ENCODE data around the gene PCP4L1. TPM values are rescaled to one million over a fixed set of nuclear protein-coding genes. Genes with fewer than 3 reads are reported as not detected.

PCP4L1 gene
- total RNA-seq, 1 experiment from 2014 or later = not detected

DNA sequence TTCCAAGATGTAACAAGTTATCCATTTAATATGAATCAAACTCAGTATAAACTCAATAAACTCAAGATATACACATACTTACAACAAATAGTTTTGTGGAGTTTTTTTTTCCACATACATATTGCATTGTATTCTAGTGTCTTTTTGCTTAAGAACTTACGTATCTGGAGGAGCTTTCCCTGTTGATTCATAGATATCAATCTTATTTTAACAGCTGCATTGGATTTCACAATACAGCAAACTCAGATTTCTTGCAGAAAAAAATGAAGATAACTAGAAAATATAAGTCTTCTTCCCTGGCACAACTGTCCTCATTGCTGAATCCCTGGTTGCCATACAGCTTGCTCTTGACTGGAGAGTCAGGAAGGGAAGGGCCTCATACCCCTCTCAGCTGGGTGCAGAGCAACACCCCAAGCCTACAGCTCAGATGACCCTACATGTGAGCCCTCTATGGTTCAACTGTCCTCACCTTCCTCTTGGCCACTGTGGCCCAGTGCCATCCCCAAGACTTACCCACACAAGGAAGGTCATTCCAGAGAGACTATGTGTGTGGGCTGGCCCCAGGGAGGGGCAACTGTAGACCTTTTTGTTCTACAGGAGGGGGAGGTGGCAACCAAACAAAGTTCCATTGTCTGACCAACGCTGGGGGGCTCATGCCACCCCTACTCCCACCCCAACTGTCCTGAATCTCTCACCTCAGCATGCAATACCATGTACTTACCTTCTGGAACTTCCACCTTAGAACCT, 49.5 kb downstream of the PCP4L1 start:
- Histone ChIP-seq H4K20me1 (ENCODE audit: insufficient read depth) (no peaks in the 10 kb centered on the region), H3K4me1 (replicated peaks; ENCODE audit: insufficient read depth) (peaks cover 9% of the 10 kb centered on the region), H3K4me3 (no peak overlapping the region), H3K27me3 (ENCODE audit: insufficient read depth, low read depth) (no peaks in the 10 kb centered on the region), H2AFZ (no peak overlapping the region), H3K79me2 (ENCODE audit: low read depth) (no peaks in the 10 kb centered on the region), H3K27ac (no peak overlapping the region), H3K36me3 (ENCODE audit: low read depth) (no peaks in the 10 kb centered on the region), H3K9me3 (ENCODE audit: insufficient read depth, low read depth) (no peaks in the 10 kb centered on the region), H3K4me2 (no peak overlapping the region), H3K9me2 (ENCODE audit: insufficient read depth) (no peaks in the 10 kb centered on the region), H3F3A (ENCODE audit: insufficient read depth, low read depth) (no peaks in the 10 kb centered on the region; the same call in 1 of the 2 replicates)
- CTCF ChIA-PET = interaction anchor here (0.7 kb wide), 1 partner anchor 318 kb away, joined by 7 read pairs; no protein-coding TSS in a partner anchor
- POLR2A ChIA-PET (ENCODE audit: unreplicated experiment) = no interaction called here
- DNase-seq = no peak
- TF ChIP-seq EZH2 (IDR thresholded peaks at IDR 0.05; ENCODE audit: low read depth) = no peak
- TF ChIP-seq, protein P1, sequence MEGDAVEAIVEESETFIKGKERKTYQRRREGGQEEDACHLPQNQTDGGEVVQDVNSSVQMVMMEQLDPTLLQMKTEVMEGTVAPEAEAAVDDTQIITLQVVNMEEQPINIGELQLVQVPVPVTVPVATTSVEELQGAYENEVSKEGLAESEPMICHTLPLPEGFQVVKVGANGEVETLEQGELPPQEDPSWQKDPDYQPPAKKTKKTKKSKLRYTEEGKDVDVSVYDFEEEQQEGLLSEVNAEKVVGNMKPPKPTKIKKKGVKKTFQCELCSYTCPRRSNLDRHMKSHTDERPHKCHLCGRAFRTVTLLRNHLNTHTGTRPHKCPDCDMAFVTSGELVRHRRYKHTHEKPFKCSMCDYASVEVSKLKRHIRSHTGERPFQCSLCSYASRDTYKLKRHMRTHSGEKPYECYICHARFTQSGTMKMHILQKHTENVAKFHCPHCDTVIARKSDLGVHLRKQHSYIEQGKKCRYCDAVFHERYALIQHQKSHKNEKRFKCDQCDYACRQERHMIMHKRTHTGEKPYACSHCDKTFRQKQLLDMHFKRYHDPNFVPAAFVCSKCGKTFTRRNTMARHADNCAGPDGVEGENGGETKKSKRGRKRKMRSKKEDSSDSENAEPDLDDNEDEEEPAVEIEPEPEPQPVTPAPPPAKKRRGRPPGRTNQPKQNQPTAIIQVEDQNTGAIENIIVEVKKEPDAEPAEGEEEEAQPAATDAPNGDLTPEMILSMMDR (conservative IDR thresholded peaks at IDR 0.05) = no peak
- intact Hi-C loops (cut with micrococcal nuclease; ENCODE audit: unreplicated experiment) = no loop called here
- no TSS peak for BruUV-seq (replicated peaks)

DNA sequence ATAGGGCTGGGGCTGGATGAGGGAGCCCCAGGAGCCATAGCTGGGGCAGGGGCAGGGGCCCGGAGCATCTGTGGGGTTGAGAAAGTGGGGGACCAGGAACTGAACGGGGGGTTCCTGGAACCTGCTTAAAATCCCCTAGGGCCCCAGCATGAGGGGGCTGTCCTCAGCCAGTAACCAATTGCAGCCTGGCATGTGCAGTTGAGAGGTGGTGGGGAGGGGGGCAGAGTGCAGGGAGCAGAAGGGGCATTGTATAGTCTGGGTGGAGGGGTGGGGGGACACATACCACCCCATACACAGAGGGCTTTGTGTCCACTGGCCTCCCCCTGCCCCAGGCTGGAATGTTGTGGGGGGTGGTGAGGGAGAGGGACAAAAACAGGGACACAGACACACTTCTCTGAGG, 51.3 kb downstream of the PCP4L1 start, which contains the start of gene MPZ:
TSS of gene MPZ (minus strand) at position 101 of the 400 bp plus-strand sequence. CDS start at position 38, 63 bp downstream.
- intact Hi-C loops (cut with micrococcal nuclease; ENCODE audit: unreplicated experiment) = loop anchor here (5.0 kb wide), 1 partner anchor 57 kb away; the partner anchor contains the start of gene CFAP126
- CTCF ChIA-PET = interaction anchor here (0.8 kb wide), 1 partner anchor 44 kb away, joined by 4 read pairs; no protein-coding TSS in a partner anchor
- POLR2A ChIA-PET (ENCODE audit: unreplicated experiment) = no interaction called here
- Histone ChIP-seq H3K27ac (no peak within 1 kb of the TSS), H3K27me3 (ENCODE audit: insufficient read depth, low read depth) (no peaks in the 10 kb centered on the region), H3K79me2 (ENCODE audit: low read depth) (peaks cover 5% of the 10 kb centered on the region), H3K9me3 (ENCODE audit: insufficient read depth, low read depth) (no peaks in the 10 kb centered on the region), H2AFZ (no peak within 1 kb of the TSS), H3F3A (ENCODE audit: insufficient read depth, low read depth) (no peaks in the 10 kb centered on the region; the same call in 1 of the 2 replicates), H4K20me1 (ENCODE audit: insufficient read depth) (no peaks in the 10 kb centered on the region), H3K36me3 (ENCODE audit: low read depth) (no peaks in the 10 kb centered on the region), H3K9me2 (ENCODE audit: insufficient read depth) (no peaks in the 10 kb centered on the region), H3K4me3 (no peak within 1 kb of the TSS), H3K4me2 (no peak within 1 kb of the TSS), H3K4me1 (replicated peaks; ENCODE audit: insufficient read depth) (peaks cover 14% of the 10 kb centered on the region)
- no peak for DNase-seq
- no TSS peak for BruUV-seq (replicated peaks)
- TF ChIP-seq, protein P1 (conservative IDR thresholded peaks at IDR 0.05) = no peak
- TF ChIP-seq EZH2 (IDR thresholded peaks at IDR 0.05; ENCODE audit: low read depth) = no peak

DNA sequence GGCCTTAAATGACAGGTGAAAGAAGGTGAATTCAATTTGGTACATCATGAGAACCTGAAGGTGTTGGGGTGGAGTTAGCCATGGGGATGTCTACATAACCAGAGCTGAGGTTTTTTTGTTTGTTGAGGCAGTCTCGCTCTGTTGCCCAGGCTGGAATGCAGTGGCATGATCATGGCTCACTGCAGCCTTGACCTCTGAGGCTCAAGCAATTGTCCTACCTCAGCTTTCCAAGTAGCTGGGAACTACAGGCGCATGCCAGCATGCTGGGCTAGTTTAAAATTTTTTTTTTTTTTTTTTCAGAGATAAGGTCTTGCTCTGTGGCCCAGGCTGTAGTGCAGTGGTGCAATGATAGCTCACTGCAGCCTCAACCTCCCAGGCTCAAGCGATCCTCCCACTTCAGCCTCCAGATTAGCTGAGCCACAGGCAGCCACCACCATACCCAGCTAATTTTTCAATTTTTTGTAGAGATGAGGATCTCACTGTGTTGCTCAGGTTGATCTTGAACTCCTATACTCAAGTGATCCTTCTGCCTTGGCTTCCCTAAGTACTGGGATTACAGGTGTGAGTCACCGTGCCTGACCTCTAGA, 53.1 kb downstream of the PCP4L1 start:
- Histone ChIP-seq H3K36me3 (ENCODE audit: low read depth) (no peaks in the 10 kb centered on the region), H3F3A (ENCODE audit: insufficient read depth, low read depth) (no peaks in the 10 kb centered on the region; the same call in 1 of the 2 replicates), H4K20me1 (ENCODE audit: insufficient read depth) (no peaks in the 10 kb centered on the region; the same call in 1 of the 2 replicates), H3K9me2 (ENCODE audit: insufficient read depth) (no peaks in the 10 kb centered on the region), H2AFZ (no peak overlapping the region), H3K4me2 (no peak overlapping the region), H3K9me3 (ENCODE audit: insufficient read depth, low read depth) (no peaks in the 10 kb centered on the region), H3K79me2 (ENCODE audit: low read depth) (peaks cover 19% of the 10 kb centered on the region), H3K4me3 (no peak overlapping the region), H3K4me1 (replicated peaks; ENCODE audit: insufficient read depth) (peaks cover 20% of the 10 kb centered on the region), H3K27me3 (ENCODE audit: insufficient read depth, low read depth) (no peaks in the 10 kb centered on the region), H3K27ac (no peak overlapping the region)
- DNase-seq = no peak
- intact Hi-C loops (cut with micrococcal nuclease; ENCODE audit: unreplicated experiment) = loop anchor here (5.0 kb wide), 1 partner anchor 56 kb away; the partner anchor contains the start of gene CFAP126
- ChIA-PET POLR2A (ENCODE audit: unreplicated experiment) (no interaction called here), CTCF (no interaction called here)
- no TSS peak for BruUV-seq (replicated peaks)
- no peak for TF ChIP-seq EZH2 (IDR thresholded peaks at IDR 0.05; ENCODE audit: low read depth)
- TF ChIP-seq, protein P1 (conservative IDR thresholded peaks at IDR 0.05) = no peak

Data from PC-9 (cell line).